Kidney (tissue), 14 donors: ENCODE data around the gene SEC24D. TPM values are rescaled to one million over a fixed set of nuclear protein-coding genes. Genes with fewer than 3 reads are reported as not detected.
"Not testable (repeated sequence)": the region's sequence is repeated elsewhere in the genome, so short reads cannot be mapped to it uniquely, and the experiment has no call there.

Experiments
- DNase-seq, 5 donors: peaks; one replicate each; pipeline ENCODE4 v3.0.0-alpha.2; 2013 to 2020
- FAIRE-seq: peaks from 2 replicates; lab custom pipeline; 2012; peaks lifted over from hg19 to GRCh38; lab: Jason Lieb, UNC
- H3K27ac ChIP-seq, 2 donors: one replicate each; pipeline ENCODE4 v1.7.0; 2013; ENCODE audit warnings: low read depth in 2 of 2, low read length in 2 of 2, inconsistent platforms in 1 of 2
- H3K27me3 ChIP-seq: one replicate; pipeline ENCODE4 v1.7.1; 2013; ENCODE audit warnings: low read length, inconsistent platforms; ENCODE audit not compliant: control insufficient read depth, insufficient read depth
- H3K36me3 ChIP-seq, 3 donors: one replicate each; pipeline versions ENCODE4 v1.7.0 to v1.7.1; 2013; ENCODE audit warnings: low read length in 3 of 3, control low read depth in 1 of 3, inconsistent platforms in 1 of 3; ENCODE audit not compliant: insufficient read depth in 3 of 3, control insufficient read depth in 2 of 3
- H3K4me1 ChIP-seq, 3 donors: one replicate each; pipeline versions ENCODE4 v1.7.0 to v1.7.1; 2013; ENCODE audit warnings: low read length in 3 of 3, inconsistent platforms in 1 of 3, low read depth in 1 of 3; ENCODE audit not compliant: control insufficient read depth in 2 of 3, insufficient read depth in 2 of 3
- H3K4me3 ChIP-seq, 3 donors: one replicate each; pipeline versions ENCODE4 v1.7.0 to v1.8.1; 2013; ENCODE audit warnings: low read length in 3 of 3, control low read depth in 1 of 3, inconsistent platforms in 1 of 3
- H3K9ac ChIP-seq, 3 donors: one replicate each; pipeline versions ENCODE4 v1.7.0 to v1.7.1; 2013; ENCODE audit warnings: low read length in 3 of 3, control low read depth in 1 of 3, inconsistent platforms in 1 of 3
- H3K9me3 ChIP-seq, 3 donors: one replicate each; pipeline versions ENCODE4 v1.7.0 to v1.7.1; 2013; ENCODE audit warnings: low read length in 3 of 3, control low read depth in 1 of 3, inconsistent platforms in 1 of 3; ENCODE audit not compliant: control insufficient read depth in 2 of 3, insufficient read depth in 1 of 3
- CTCF ChIP-seq: IDR thresholded peaks from 3 replicates; pipeline ENCODE4 v1.5.1; 2012; ENCODE audit warnings: mild to moderate bottlenecking, moderate library complexity, borderline replicate concordance; ENCODE audit not compliant: insufficient read depth; ENCODE audit errors: extremely low read depth
- intact Hi-C: fragments of 100-400 bp; cut with DNase I; formaldehyde crosslinking; loops from one replicate; pipeline ENCODE4 v1.11.1; 2022
- polyA plus RNA-seq: library from polyadenylated mRNA; stranded (reverse); fragments of 350-450 nt; fragmentation: Illumina TruSeq; extraction: RNeasy Lipid Tissue Mini Kit (QIAGEN cat#74804); gene quantifications from one replicate; pipeline ENCODE4 v1.2.3, GENCODE V29; 2014; ENCODE audit warnings: low read depth, low replicate concordance; ENCODE audit not compliant: insufficient read depth
- total RNA-seq: library from RNA; stranded (reverse); fragmentation: NEBNext Ultra II Directional; extraction: Animal tissue kit (Norgen Biotek cat#: 25700); gene quantifications from one replicate; pipeline ENCODE4 v1.2.1, GENCODE V29; 2021
- donor health status: control.
- donor health status: control.
- donor health status: control.
- donor health status: control.
- donor health status: control.
- donor health status: DM: yes; HTN: yes; CAD: no.
- donor health status: Normal renal cell carcinoma (clear cell type).

The SEC24D gene
- total and polyA plus RNA-seq, 2 donors from 2014 or later = 5.9 to 45.4 TPM

GRCh38 chr4:118881512-118882146, 45.7 kb upstream of the SEC24D start:
- H3K27ac ChIP-seq = no peak overlapping the region
- peaks cover 0 to 4% (median 0%) of the 10 kb centered on the region in 3 donors for H3K9me3 ChIP-seq
- no peak for FAIRE-seq
- no peaks in the 10 kb centered on the region for H3K4me1 ChIP-seq
- no peak for TF ChIP-seq CTCF
- H3K36me3 ChIP-seq = no peaks in the 10 kb centered on the region
- DNase-seq = no peak
- H3K9ac ChIP-seq = no peak overlapping the region
- intact Hi-C loops = loop anchor here (10.0 kb wide), 1 partner anchor 107 kb away; no protein-coding TSS in a partner anchor
- H3K27me3 ChIP-seq = no peaks in the 10 kb centered on the region
- no peak overlapping the region for H3K4me3 ChIP-seq

- FAIRE-seq = no peak
Observed at GRCh38 chr4:118879409-118879808, 43.5 kb upstream of the SEC24D start.

GRCh38 chr4:118878507-118878906, 42.6 kb upstream of the SEC24D start:
- H3K4me1 ChIP-seq, H3K27me3 ChIP-seq, H3K4me3 ChIP-seq, H3K36me3 ChIP-seq, DNase-seq, H3K27ac ChIP-seq, FAIRE-seq, H3K9ac ChIP-seq, H3K9me3 ChIP-seq, intact Hi-C loops: not testable (repeated sequence)

More at GRCh38 chr4:118879409-118879808, 43.5 kb upstream of the SEC24D start:
- peaks cover 0 to 4% (median 0%) of the 10 kb centered on the region in 3 donors for H3K9me3 ChIP-seq
- H3K9ac ChIP-seq = no peak overlapping the region
- intact Hi-C loops = no loop called here
- DNase-seq = no peak
- TF ChIP-seq CTCF = no peak
- no peaks in the 10 kb centered on the region for H3K4me1 ChIP-seq
- no peaks in the 10 kb centered on the region for H3K36me3 ChIP-seq
- H3K27me3 ChIP-seq = no peaks in the 10 kb centered on the region
- no peak overlapping the region for H3K4me3 ChIP-seq
- no peak overlapping the region for H3K27ac ChIP-seq

GRCh38 chr4:118877797-118878196, 41.9 kb upstream of the SEC24D start:
- DNase-seq (no peak), FAIRE-seq (no peak)
- Histone ChIP-seq H3K4me1 (no peaks in the 10 kb centered on the region), H3K9me3 (peaks cover 0 to 4% (median 0%) of the 10 kb centered on the region in 3 donors), H3K9ac (no peak overlapping the region), H3K36me3 (no peaks in the 10 kb centered on the region), H3K4me3 (no peak overlapping the region), H3K27me3 (no peaks in the 10 kb centered on the region), H3K27ac (no peak overlapping the region)
- no peak for TF ChIP-seq CTCF
- intact Hi-C loops = no loop called here
